ENCODE data around the gene LIFR.

DNA sequence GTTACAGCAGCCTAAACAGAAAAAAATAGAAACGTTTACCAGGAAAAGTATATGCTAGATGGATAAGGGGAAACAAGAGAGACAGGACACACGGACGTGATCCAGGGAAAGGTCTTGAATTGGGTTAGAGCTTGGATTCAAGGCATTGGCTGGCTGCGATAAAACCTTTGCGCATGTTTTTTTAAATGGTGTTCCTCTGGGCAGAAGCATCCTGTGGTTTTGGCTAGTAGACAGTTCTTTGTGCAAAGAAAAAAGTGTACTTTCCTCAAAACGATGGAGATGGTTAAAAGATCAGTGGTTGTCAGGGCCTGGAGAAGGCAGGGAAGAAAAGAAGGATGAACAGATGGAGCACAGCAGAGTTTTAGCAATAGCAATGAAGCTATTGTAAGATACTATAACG, 37.5 kb upstream of the LIFR start:
- TF ChIP-seq, protein P1, sequence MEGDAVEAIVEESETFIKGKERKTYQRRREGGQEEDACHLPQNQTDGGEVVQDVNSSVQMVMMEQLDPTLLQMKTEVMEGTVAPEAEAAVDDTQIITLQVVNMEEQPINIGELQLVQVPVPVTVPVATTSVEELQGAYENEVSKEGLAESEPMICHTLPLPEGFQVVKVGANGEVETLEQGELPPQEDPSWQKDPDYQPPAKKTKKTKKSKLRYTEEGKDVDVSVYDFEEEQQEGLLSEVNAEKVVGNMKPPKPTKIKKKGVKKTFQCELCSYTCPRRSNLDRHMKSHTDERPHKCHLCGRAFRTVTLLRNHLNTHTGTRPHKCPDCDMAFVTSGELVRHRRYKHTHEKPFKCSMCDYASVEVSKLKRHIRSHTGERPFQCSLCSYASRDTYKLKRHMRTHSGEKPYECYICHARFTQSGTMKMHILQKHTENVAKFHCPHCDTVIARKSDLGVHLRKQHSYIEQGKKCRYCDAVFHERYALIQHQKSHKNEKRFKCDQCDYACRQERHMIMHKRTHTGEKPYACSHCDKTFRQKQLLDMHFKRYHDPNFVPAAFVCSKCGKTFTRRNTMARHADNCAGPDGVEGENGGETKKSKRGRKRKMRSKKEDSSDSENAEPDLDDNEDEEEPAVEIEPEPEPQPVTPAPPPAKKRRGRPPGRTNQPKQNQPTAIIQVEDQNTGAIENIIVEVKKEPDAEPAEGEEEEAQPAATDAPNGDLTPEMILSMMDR (IDR thresholded peaks at IDR 0.05), result no peak
- TF ChIP-seq POLR2AphosphoS5 (IDR thresholded peaks at IDR 0.05; ENCODE audit: low read depth, low read length) (no peak), SIN3A (IDR thresholded peaks at IDR 0.05; ENCODE audit: borderline replicate concordance, insufficient read depth, low read depth, low read length) (no peak), TCF7L2 (IDR thresholded peaks at IDR 0.05; ENCODE audit: low read depth, low read length) (no peak)
